ENCODE data around the gene CTNNA3. TPM values are rescaled to one million over a fixed set of nuclear protein-coding genes. Genes with fewer than 3 reads are reported as not detected.

CTNNA3 gene
- total and polyA plus RNA-seq, 10 donors = 0.03 to 2.4 (median 0.76) TPM; not detected in 1

GRCh38 chr10:66842867-66843266 is 853.1 kb downstream of the CTNNA3 start:
- intact Hi-C loops (cut with DNase I; ENCODE audit: low total_unique reads) = no loop called here
- TF ChIP-seq POLR2A (IDR thresholded peaks at IDR 0.05) (no peak), CTCF (IDR thresholded peaks at IDR 0.05 in 8 of 11, conservative IDR thresholded peaks at IDR 0.05 in 3 of 11) (no peak), POLR2AphosphoS5 (IDR thresholded peaks at IDR 0.05) (no peak)

GRCh38 chr10:66842371-66842770 is 853.6 kb downstream of the CTNNA3 start:
- intact Hi-C loops (cut with DNase I; ENCODE audit: low total_unique reads) = no loop called here
- Histone ChIP-seq H3K4me1 (no peaks in the 10 kb centered on the region), H3K27ac (no peak overlapping the region), H3K36me3 (no peaks in the 10 kb centered on the region), H3K9me3 (no peaks in the 10 kb centered on the region), H3K4me3 (no peak overlapping the region), H3K27me3 (replicated peaks in 1 of 7) (no peaks in the 10 kb centered on the region)
- TF ChIP-seq POLR2A (IDR thresholded peaks at IDR 0.05) (no peak), CTCF (IDR thresholded peaks at IDR 0.05 in 8 of 11, conservative IDR thresholded peaks at IDR 0.05 in 3 of 11) (no peak), POLR2AphosphoS5 (IDR thresholded peaks at IDR 0.05) (no peak)
- no peak for DNase-seq
- 39 to 53% (median 46%) methylated on average over 2 of the region's 2 CpGs for WGBS, 5 donors

More at GRCh38 chr10:66842867-66843266, 853.1 kb downstream of the CTNNA3 start:
- H3K9me3 ChIP-seq = no peaks in the 10 kb centered on the region
- WGBS, 5 donors = 82 to 94% (median 88%) methylated on average over 4 of the region's 4 CpGs
- H3K27me3 ChIP-seq (replicated peaks in 1 of 7) = no peaks in the 10 kb centered on the region
- no peak overlapping the region for H3K4me3 ChIP-seq
- no peak for DNase-seq
- H3K36me3 ChIP-seq = no peaks in the 10 kb centered on the region
- no peaks in the 10 kb centered on the region for H3K4me1 ChIP-seq
- no peak overlapping the region for H3K27ac ChIP-seq

- DNase-seq = no peak
- 83 to 94% (median 93%) methylated on average over 3 of the region's 3 CpGs for WGBS, 5 donors
- TF ChIP-seq CTCF (IDR thresholded peaks at IDR 0.05 in 8 of 11, conservative IDR thresholded peaks at IDR 0.05 in 3 of 11) = no peak
- no peak for TF ChIP-seq POLR2AphosphoS5 (IDR thresholded peaks at IDR 0.05)
- TF ChIP-seq POLR2A (IDR thresholded peaks at IDR 0.05) = no peak
- H3K4me3 ChIP-seq = no peak overlapping the region
- H3K9me3 ChIP-seq = no peaks in the 10 kb centered on the region
- no peaks in the 10 kb centered on the region for H3K4me1 ChIP-seq
- H3K27ac ChIP-seq = no peak overlapping the region
- intact Hi-C loops (cut with DNase I; ENCODE audit: low total_unique reads) = no loop called here
- no peaks in the 10 kb centered on the region for H3K27me3 ChIP-seq (replicated peaks in 1 of 7)
- no peaks in the 10 kb centered on the region for H3K36me3 ChIP-seq
Observed at GRCh38 chr10:66838656-66839055, 857.3 kb downstream of the CTNNA3 start.

GRCh38 chr10:66837990-66838389 is 858.0 kb downstream of the CTNNA3 start:
- H3K4me3 ChIP-seq = no peak overlapping the region
- H3K4me1 ChIP-seq = no peaks in the 10 kb centered on the region
- no peaks in the 10 kb centered on the region for H3K27me3 ChIP-seq (replicated peaks in 1 of 7)
- H3K36me3 ChIP-seq = no peaks in the 10 kb centered on the region
- intact Hi-C loops (cut with DNase I; ENCODE audit: low total_unique reads) = no loop called here
- no peak for DNase-seq
- no peaks in the 10 kb centered on the region for H3K9me3 ChIP-seq
- TF ChIP-seq POLR2A (IDR thresholded peaks at IDR 0.05) (no peak), CTCF (IDR thresholded peaks at IDR 0.05 in 8 of 11, conservative IDR thresholded peaks at IDR 0.05 in 3 of 11) (no peak)
- 77 to 94% (median 88%) methylated on average over 1 of the region's 1 CpG for WGBS, 5 donors
- H3K27ac ChIP-seq = no peak overlapping the region

Measured in spleen (tissue), 11 donors.